Epithelial cell of proximal tubule (primary cell): ENCODE data around the gene SLC37A2. TPM values are rescaled to one million over a fixed set of nuclear protein-coding genes. Genes with fewer than 3 reads are reported as not detected.
A peak's percentile ranks its signal among the peaks of the same experiment; 100 is the strongest.

Experiments
- DNase-seq: peaks from one replicate; pipeline ENCODE4 v3.0.0-alpha.2; 2011; ENCODE audit warnings: low read depth
- H3K4me3 ChIP-seq: 2 replicates; pipeline ENCODE4 v1.5.1; 2011; ENCODE audit warnings: low read depth, mild to moderate bottlenecking, low read length
- total RNA-seq: library from RNA; depleted of rRNA; stranded (reverse); fragments of >200 nt; gene quantifications from 2 replicates; pipeline ENCODE4 v1.2.3, GENCODE V29; 2015
- TF ChIP-seq, protein P1 (sequence below): conservative IDR thresholded peaks from 2 replicates; pipeline ENCODE4 v1.5.1; 2012; ENCODE audit warnings: low read depth, mild to moderate bottlenecking, low read length

Gene SLC37A2
- total RNA-seq, 1 donor from 2014 or later = 2.7 TPM

DNA sequence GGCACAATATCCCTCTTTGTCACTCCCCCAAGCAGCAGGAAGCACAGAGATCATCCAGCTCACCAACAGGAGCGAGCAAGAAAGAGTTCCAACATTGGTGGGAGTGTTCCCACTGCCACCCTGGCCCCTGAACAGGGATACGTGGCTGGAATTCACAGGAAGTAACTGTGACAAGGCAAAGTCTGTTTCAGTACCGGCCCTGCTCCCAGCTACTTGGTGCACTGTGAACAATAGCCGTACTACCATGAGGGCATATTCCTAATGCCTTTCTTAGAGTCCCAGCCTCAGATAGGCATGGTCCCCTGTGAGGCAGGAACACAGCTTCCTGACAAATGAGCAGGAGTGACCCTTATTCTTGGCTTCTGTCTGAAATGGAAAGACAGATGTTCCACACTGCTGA, 1.8 kb upstream of the SLC37A2 start:
- TF ChIP-seq, protein P1, sequence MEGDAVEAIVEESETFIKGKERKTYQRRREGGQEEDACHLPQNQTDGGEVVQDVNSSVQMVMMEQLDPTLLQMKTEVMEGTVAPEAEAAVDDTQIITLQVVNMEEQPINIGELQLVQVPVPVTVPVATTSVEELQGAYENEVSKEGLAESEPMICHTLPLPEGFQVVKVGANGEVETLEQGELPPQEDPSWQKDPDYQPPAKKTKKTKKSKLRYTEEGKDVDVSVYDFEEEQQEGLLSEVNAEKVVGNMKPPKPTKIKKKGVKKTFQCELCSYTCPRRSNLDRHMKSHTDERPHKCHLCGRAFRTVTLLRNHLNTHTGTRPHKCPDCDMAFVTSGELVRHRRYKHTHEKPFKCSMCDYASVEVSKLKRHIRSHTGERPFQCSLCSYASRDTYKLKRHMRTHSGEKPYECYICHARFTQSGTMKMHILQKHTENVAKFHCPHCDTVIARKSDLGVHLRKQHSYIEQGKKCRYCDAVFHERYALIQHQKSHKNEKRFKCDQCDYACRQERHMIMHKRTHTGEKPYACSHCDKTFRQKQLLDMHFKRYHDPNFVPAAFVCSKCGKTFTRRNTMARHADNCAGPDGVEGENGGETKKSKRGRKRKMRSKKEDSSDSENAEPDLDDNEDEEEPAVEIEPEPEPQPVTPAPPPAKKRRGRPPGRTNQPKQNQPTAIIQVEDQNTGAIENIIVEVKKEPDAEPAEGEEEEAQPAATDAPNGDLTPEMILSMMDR = no peak
- no peak for DNase-seq

GRCh38 chr11:125062218-125062930, 731 bp upstream of the SLC37A2 start:
- peak overlapping the region; percentile 68 for H3K4me3 ChIP-seq
- TF ChIP-seq, protein P1 = no peak
- no peak for DNase-seq

More for the DNA sequence above, 1.8 kb upstream of the SLC37A2 start:
- H3K4me3 ChIP-seq = no peak overlapping the region

DNA sequence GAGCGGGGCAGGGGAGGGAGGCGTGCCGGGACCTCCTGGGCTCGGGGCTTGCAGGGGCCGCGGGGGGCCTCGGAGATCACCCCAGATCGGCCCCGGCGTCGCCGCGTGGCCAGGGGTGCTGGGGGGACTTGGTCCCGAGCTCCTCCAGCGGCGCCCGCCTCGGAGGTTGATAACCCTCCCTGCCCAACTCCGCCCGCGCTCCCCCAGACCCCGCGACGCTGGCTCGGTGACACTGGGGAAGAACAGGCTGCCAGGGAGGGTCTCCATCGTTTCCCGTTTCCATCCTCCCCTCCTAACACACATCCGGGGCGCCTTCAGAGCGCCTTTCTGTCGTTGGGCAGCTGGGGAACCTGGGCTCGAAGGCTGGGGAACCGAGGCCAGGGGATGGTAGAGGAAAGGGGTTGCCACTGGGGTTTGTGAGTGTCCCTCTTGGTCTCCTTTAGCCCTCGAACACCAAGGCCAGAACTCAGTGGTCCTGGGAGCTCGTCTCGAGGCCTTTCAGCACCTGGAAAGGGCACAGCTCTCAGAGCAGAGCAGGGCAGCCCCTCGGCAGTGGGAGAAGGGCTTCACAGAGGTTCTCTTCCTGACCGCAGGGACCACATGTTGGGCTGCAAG, 431 bp downstream of the SLC37A2 start:
- DNase-seq = no peak
- peak overlapping the region; percentile 68 for H3K4me3 ChIP-seq
- TF ChIP-seq, protein P1 = no peak

DNA sequence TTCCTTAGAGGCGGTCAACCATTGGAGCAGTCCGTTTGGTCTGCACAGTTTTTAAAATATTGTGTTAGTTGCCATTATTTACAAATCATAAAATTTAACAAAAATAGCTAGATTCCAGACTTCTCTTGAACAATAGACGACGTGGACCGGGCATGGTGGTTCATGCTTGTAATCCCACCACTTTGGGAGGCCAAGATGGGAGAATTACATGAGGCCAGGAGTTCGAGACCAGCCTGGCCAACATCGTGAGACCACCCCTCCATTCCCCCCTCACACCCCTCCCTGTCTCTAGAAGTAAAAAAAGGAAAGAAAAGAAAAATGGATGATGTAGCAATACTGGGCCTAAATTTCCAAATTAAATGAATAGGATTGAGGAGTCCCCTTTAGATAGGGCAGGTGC, 965 bp downstream of the SLC37A2 start:
- no peak for DNase-seq
- TF ChIP-seq, protein P1 = no peak
- peak overlapping the region; percentile 68 for H3K4me3 ChIP-seq

GRCh38 chr11:125068368-125068767, 5.3 kb downstream of the SLC37A2 start:
- no peak for DNase-seq
- H3K4me3 ChIP-seq = no peak overlapping the region
- TF ChIP-seq, protein P1 = no peak

DNA sequence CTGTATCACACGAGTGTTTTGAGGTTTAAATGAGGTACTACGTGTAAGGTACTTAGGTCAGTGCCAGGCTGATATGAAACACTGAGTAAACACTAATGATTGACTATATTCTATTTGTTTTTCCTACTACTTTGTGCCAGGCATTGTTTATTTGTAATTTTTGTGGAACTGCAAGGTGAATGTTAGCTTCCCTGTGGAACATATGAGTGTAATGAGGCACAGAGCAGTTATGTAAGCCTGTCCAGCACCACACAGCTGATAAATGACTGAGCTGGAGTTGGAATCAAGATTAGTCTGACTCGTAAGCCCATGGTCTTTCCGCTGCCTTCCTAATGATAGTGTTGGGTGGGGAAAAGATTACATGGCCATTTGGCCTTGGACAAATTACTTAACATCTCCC, 5.9 kb downstream of the SLC37A2 start:
- DNase-seq = no peak
- H3K4me3 ChIP-seq = no peak overlapping the region
- TF ChIP-seq, protein P1 = no peak

- no peak for DNase-seq
- TF ChIP-seq, protein P1 = no peak
Observed at GRCh38 chr11:125069796-125070195, 6.7 kb downstream of the SLC37A2 start.

More at GRCh38 chr11:125069796-125070195, 6.7 kb downstream of the SLC37A2 start:
- H3K4me3 ChIP-seq = no peak overlapping the region
